Neural progenitor cell (in vitro differentiated cells): ENCODE measurements around the gene RPTOR. TPM values are rescaled to one million over a fixed set of nuclear protein-coding genes. Genes with fewer than 3 reads are reported as not detected.

ENCODE experiments used
- DNase-seq: peaks from one replicate; pipeline ENCODE4 v3.0.0-alpha.2; 2016; ENCODE audit warnings: low spot score
- H2AFZ ChIP-seq: fragments of 200-600 bp; sonication (generic); replicated peaks from 2 replicates; pipeline ENCODE4 v1.6.1; 2016; ENCODE audit warnings: antibody characterized with exemption
- H3F3A ChIP-seq: fragments of 200-600 bp; sonication (generic); 2 replicates; pipeline ENCODE4 v1.6.1; 2016; ENCODE audit warnings: antibody characterized with exemption, low read depth
- H3K27ac ChIP-seq: fragments of 200-600 bp; sonication (generic); 2 replicates; pipeline ENCODE4 v1.5.1; 2016; ENCODE audit warnings: mild to moderate bottlenecking
- H3K27me3 ChIP-seq: fragments of 200-600 bp; sonication (generic); 2 replicates; pipeline ENCODE4 v1.6.1; 2016; ENCODE audit warnings: mild to moderate bottlenecking, moderate library complexity
- H3K36me3 ChIP-seq: fragments of 200-600 bp; sonication (generic); 2 replicates; pipeline ENCODE4 v1.5.1; 2016
- H3K4me1 ChIP-seq: fragments of 200-600 bp; sonication (generic); 2 replicates; pipeline ENCODE4 v1.6.1; 2016; ENCODE audit warnings: mixed run types
- H3K4me2 ChIP-seq: fragments of 200-600 bp; sonication (generic); 2 replicates; pipeline ENCODE4 v1.6.1; 2016
- H3K4me3 ChIP-seq: fragments of 200-600 bp; sonication (generic); 2 replicates; pipeline ENCODE4 v1.5.1; 2016
- H3K79me2 ChIP-seq: fragments of 200-600 bp; sonication (generic); 2 replicates; pipeline ENCODE4 v1.6.1; 2016; ENCODE audit warnings: low read depth
- H3K9ac ChIP-seq: fragments of 200-600 bp; sonication (generic); 2 replicates; pipeline ENCODE4 v1.6.1; 2016
- H3K9me3 ChIP-seq: fragments of 200-600 bp; sonication (generic); 2 replicates; pipeline ENCODE4 v1.5.1; 2016; ENCODE audit warnings: low read depth
- H4K20me1 ChIP-seq: fragments of 200-600 bp; sonication (generic); 2 replicates; pipeline ENCODE4 v1.6.1; 2016; ENCODE audit warnings: low read depth
- H3K27ac Mint-ChIP-seq: 3 replicates; pipeline ENCODE4 v1.8.0; 2021; ENCODE audit warnings: mixed read lengths
- H3K27me3 Mint-ChIP-seq: 2 replicates; pipeline ENCODE4 v1.8.0; 2022; ENCODE audit warnings: low read depth, mild to moderate bottlenecking, inconsistent platforms, moderate library complexity, mixed read lengths; ENCODE audit not compliant: insufficient read depth
- H3K36me3 Mint-ChIP-seq: 3 replicates; pipeline ENCODE4 v1.8.0; 2021; ENCODE audit warnings: mixed read lengths
- H3K4me1 Mint-ChIP-seq: 3 replicates; pipeline ENCODE4 v1.8.0; 2021; ENCODE audit warnings: mixed read lengths
- H3K4me3 Mint-ChIP-seq: 3 replicates; pipeline ENCODE4 v1.8.0; 2021; ENCODE audit warnings: mild to moderate bottlenecking, moderate library complexity, mixed read lengths
- H3K9me3 Mint-ChIP-seq: 3 replicates; pipeline ENCODE4 v1.8.0; 2020; ENCODE audit warnings: mixed read lengths
- EZH2 ChIP-seq: fragments of 200-600 bp; sonication (generic); IDR thresholded peaks from 2 replicates; pipeline ENCODE4 v1.6.1; 2017; ENCODE audit warnings: antibody characterized with exemption, mild to moderate bottlenecking, moderate library complexity
- EZH2phosphoT487 ChIP-seq: fragments of 200-600 bp; sonication (generic); IDR thresholded peaks from 2 replicates; pipeline ENCODE4 v1.6.1; 2017; ENCODE audit warnings: antibody characterized with exemption
- total RNA-seq: library from RNA; depleted of rRNA; stranded (reverse); fragments of >200 nt; gene quantifications from 2 replicates; pipeline ENCODE4 v1.2.3, GENCODE V29; 2015; ENCODE audit warnings: low replicate concordance
- TF ChIP-seq, protein P1 (sequence below): fragments of 200-600 bp; sonication (generic); IDR thresholded peaks from 2 replicates; pipeline ENCODE4 v1.5.1; 2017; ENCODE audit warnings: antibody characterized with exemption, mild to moderate bottlenecking

Gene RPTOR
- total RNA-seq, 1 donor from 2014 or later, result 7.4 TPM

DNA sequence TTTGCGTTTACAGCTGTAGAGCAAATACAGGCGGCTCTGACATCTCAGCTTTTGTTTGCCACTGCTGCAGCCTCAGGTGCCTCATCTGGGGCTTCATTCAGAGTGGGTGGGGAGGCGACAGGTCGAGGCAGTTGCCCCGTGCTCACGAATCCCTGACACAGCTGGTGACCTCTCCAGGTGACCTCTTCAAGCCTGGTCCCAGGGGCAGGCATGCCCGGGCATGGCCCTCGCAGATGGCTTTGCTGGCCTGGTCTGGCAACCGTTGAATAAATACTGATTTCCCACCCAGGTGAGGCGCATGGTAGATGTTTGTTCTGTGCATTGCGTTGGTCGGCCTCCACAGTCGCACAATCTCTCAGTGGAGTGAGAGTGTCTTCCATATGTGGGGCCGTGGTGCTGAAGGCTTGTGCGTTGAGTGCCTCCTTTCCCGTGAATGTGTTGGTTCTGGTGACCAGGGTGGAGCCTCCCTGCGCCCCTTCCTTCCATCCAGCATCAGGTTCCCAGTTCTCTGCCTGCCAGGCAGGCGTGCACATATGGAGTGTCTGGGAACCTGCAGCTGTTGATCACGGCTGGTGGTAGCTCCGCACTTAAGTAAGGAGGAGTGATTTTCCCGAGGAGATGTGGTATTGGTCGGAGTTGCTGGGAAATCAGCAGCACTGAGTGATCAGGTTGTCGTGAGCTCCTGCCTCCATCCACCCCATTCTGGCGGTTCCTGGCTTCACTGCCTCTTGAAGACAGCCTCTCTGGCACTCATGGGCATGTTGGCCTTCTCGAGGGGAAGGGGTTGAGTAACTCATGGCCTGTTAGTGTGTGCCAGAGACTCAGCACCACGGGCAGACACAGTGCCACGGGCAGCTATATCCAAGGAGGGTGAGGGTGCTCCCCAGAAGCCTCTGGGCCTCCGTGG, 149.7 kb downstream of the RPTOR start:
- H3K4me3 Mint-ChIP-seq, result no peak overlapping the region
- H3K27me3 Mint-ChIP-seq, result peaks cover 3% of the 10 kb centered on the region
- no peak overlapping the region for H3K27ac Mint-ChIP-seq
- peaks cover 4% of the 10 kb centered on the region for H3K9me3 Mint-ChIP-seq
- Histone ChIP-seq H4K20me1 (peaks cover 18% of the 10 kb centered on the region), H3K79me2 (peaks cover 24% of the 10 kb centered on the region), H2AFZ (no peak overlapping the region), H3K4me2 (peak overlapping the region; percentile 16), H3K4me3 (no peak overlapping the region), H3F3A (peaks cover 4% of the 10 kb centered on the region), H3K9ac (no peak overlapping the region), H3K36me3 (no peaks in the 10 kb centered on the region), H3K4me1 (peaks cover 44% of the 10 kb centered on the region), H3K27ac (no peak overlapping the region), H3K27me3 (no peaks in the 10 kb centered on the region), H3K9me3 (no peaks in the 10 kb centered on the region)
- TF ChIP-seq, protein P1, sequence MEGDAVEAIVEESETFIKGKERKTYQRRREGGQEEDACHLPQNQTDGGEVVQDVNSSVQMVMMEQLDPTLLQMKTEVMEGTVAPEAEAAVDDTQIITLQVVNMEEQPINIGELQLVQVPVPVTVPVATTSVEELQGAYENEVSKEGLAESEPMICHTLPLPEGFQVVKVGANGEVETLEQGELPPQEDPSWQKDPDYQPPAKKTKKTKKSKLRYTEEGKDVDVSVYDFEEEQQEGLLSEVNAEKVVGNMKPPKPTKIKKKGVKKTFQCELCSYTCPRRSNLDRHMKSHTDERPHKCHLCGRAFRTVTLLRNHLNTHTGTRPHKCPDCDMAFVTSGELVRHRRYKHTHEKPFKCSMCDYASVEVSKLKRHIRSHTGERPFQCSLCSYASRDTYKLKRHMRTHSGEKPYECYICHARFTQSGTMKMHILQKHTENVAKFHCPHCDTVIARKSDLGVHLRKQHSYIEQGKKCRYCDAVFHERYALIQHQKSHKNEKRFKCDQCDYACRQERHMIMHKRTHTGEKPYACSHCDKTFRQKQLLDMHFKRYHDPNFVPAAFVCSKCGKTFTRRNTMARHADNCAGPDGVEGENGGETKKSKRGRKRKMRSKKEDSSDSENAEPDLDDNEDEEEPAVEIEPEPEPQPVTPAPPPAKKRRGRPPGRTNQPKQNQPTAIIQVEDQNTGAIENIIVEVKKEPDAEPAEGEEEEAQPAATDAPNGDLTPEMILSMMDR, result no peak
- TF ChIP-seq EZH2 (no peak), EZH2phosphoT487 (no peak)
- DNase-seq, result no peak
- H3K4me1 Mint-ChIP-seq, result peaks cover 45% of the 10 kb centered on the region
- peaks cover 5% of the 10 kb centered on the region for H3K36me3 Mint-ChIP-seq

DNA sequence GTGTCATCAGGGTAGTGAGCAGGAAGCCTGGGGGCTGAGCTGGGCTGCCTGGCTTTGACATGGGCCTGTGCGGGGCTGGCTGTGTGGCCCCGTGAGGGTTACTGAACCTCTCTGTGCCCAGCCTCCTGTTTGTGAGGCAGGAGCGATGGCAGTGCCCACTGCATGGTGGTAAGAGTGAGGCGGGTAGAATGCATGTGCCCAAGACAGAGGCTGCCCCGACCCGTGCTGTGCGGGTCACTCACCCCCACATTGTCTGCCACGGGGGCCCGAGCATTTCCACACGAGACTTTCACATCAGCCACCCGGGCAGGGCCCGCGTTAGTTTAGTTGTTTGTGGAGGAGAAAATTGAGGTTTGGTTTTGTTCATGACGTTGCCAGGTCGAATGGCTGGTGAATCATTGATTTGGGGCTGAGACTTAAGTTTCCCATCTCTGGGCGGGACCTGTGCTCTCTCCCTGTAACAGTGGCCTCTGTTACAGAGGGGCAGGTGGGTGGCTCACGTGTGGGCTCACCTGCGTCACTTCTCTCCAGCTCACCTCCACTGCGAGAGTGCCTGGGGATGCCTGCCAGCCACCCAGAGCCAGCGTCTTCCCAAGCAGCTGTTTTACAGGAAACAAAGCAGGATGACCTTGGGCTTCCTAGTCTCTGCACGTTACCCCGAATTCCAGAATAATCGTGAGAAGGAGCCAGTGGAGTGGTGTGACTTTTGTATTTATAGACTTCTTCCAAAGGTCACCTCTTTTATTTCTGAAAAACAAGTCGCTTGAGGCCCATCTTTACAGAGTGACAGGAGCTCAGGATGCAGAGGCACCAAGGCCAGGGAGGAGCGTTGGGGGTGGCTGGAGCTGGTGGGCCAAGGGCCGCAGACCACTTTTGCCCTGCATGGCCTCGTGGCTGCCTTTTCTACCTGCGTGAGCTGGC, 150.6 kb downstream of the RPTOR start:
- H3K4me3 Mint-ChIP-seq, result no peak overlapping the region
- peaks cover 3% of the 10 kb centered on the region for H3K27me3 Mint-ChIP-seq
- Histone ChIP-seq H3F3A (peaks cover 4% of the 10 kb centered on the region), H3K4me1 (peaks cover 44% of the 10 kb centered on the region), H3K27ac (no peak overlapping the region), H2AFZ (no peak overlapping the region), H3K4me3 (no peak overlapping the region), H3K36me3 (no peaks in the 10 kb centered on the region), H3K9me3 (no peaks in the 10 kb centered on the region), H4K20me1 (peaks cover 18% of the 10 kb centered on the region), H3K9ac (no peak overlapping the region), H3K79me2 (peaks cover 30% of the 10 kb centered on the region), H3K27me3 (no peaks in the 10 kb centered on the region), H3K4me2 (no peak overlapping the region)
- peaks cover 43% of the 10 kb centered on the region for H3K4me1 Mint-ChIP-seq
- H3K9me3 Mint-ChIP-seq, result peaks cover 9% of the 10 kb centered on the region
- no peak for DNase-seq
- H3K36me3 Mint-ChIP-seq, result peaks cover 10% of the 10 kb centered on the region
- peak overlapping the region; percentile 29 for H3K27ac Mint-ChIP-seq
- TF ChIP-seq, protein P1, result no peak
- no peak for TF ChIP-seq EZH2
- no peak for TF ChIP-seq EZH2phosphoT487

DNA sequence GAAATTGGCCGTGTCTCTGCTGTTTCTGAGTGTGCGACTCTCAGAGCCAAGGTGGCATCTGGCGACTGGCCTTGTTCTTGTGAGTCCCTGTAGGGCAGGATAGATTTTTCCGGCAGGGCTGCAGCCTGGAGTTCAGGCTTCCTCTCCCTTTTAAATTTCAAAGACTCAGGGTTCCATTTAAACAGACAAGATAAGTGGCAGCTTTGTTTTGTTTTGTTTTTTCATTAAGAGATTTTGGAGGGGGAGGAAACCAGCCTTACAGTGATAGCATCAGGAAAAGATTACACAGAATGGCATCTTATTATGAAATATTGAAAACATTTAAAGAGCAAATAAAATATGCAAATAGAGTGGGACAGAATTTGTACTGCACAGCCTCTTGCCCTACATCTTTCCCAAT, 151.3 kb downstream of the RPTOR start:
- H3K27me3 ChIP-seq, result no peaks in the 10 kb centered on the region
- Mint-ChIP-seq H3K9me3 (peaks cover 9% of the 10 kb centered on the region), H3K36me3 (peaks cover 10% of the 10 kb centered on the region), H3K27ac (peak overlapping the region; percentile 46), H3K4me3 (no peak overlapping the region), H3K27me3 (peaks cover 3% of the 10 kb centered on the region), H3K4me1 (peaks cover 43% of the 10 kb centered on the region)
- H3K36me3 ChIP-seq, result no peaks in the 10 kb centered on the region
- peaks cover 4% of the 10 kb centered on the region for H3F3A ChIP-seq
- peaks cover 44% of the 10 kb centered on the region for H3K4me1 ChIP-seq
- H3K27ac ChIP-seq, result no peak overlapping the region
- H3K9ac ChIP-seq, result no peak overlapping the region
- TF ChIP-seq EZH2phosphoT487 (no peak), EZH2 (no peak)
- TF ChIP-seq, protein P1, result no peak
- peaks cover 18% of the 10 kb centered on the region for H4K20me1 ChIP-seq
- DNase-seq, result no peak
- no peak overlapping the region for H2AFZ ChIP-seq
- no peak overlapping the region for H3K4me3 ChIP-seq
- H3K4me2 ChIP-seq, result no peak overlapping the region
- H3K9me3 ChIP-seq, result no peaks in the 10 kb centered on the region
- H3K79me2 ChIP-seq, result peaks cover 32% of the 10 kb centered on the region
